Vagina (tissue), 2 donors: ENCODE measurements around the gene ADAMTS18. TPM values are rescaled to one million over a fixed set of nuclear protein-coding genes. Genes with fewer than 3 reads are reported as not detected.

Experiments
- DNase-seq, 2 donors: peaks; one replicate each; pipeline ENCODE4 v3.0.0-alpha.2; 2017; ENCODE audit errors: extremely low spot score in 2 of 2
- H3K27ac ChIP-seq: fragments of 200-600 bp; sonication (generic); one replicate; pipeline ENCODE4 v1.5.1; 2019
- H3K27me3 ChIP-seq: fragments of 200-600 bp; sonication (generic); one replicate; pipeline ENCODE4 v1.5.1; 2019
- H3K36me3 ChIP-seq, 2 donors: fragments of 200-600 bp; sonication (generic); one replicate each; pipeline ENCODE4 v1.5.1; 2017 to 2019
- H3K4me1 ChIP-seq: fragments of 200-600 bp; sonication (generic); one replicate; pipeline ENCODE4 v1.5.1; 2019
- H3K4me3 ChIP-seq, 2 donors: fragments of 200-600 bp; sonication (generic); 1 replicate in 1 of 2; 2 replicates in 1 of 2; pipeline ENCODE4 v1.5.1; 2016 to 2019
- H3K9me3 ChIP-seq: fragments of 200-600 bp; sonication (generic); one replicate; pipeline ENCODE4 v1.5.1; 2019
- POLR2A ChIP-seq, 2 donors: fragments of 450-650 bp; IDR thresholded peaks; one replicate each; pipeline ENCODE4 v1.6.1; 2017; ENCODE audit warnings: antibody characterized with exemption in 2 of 2, mild to moderate bottlenecking in 2 of 2, moderate library complexity in 2 of 2
- POLR2AphosphoS5 ChIP-seq, 2 donors: sonication (generic); formaldehyde crosslinking; IDR thresholded peaks; one replicate each; pipeline ENCODE4 v1.9.0; 2017; ENCODE audit warnings: antibody characterized with exemption in 2 of 2, mild to moderate bottlenecking in 2 of 2, low read depth in 1 of 2; ENCODE audit not compliant: insufficient read depth in 1 of 2
- intact Hi-C: fragments of 100-400 bp; cut with DNase I; formaldehyde crosslinking; loops from one replicate; pipeline ENCODE4 v1.15.1; 2023
- total RNA-seq: library from RNA; depleted of rRNA; stranded (reverse); fragments of >200 nt; gene quantifications from one replicate; pipeline ENCODE4 v1.2.3, GENCODE V29; 2016
- TF ChIP-seq, protein P1 (sequence below), 3 experiments: fragments of 450-650 bp in 2 of 3; fragments of 200-600 bp in 1 of 3; sonication (generic) in 1 of 3; IDR thresholded peaks; one replicate each; pipeline ENCODE4 v1.5.1; 2017 to 2019; ENCODE audit warnings: antibody characterized with exemption in 3 of 3, mild to moderate bottlenecking in 2 of 3, moderate library complexity in 2 of 3

The ADAMTS18 gene
- total RNA-seq, 1 donor from 2014 or later = 0.25 TPM

DNA sequence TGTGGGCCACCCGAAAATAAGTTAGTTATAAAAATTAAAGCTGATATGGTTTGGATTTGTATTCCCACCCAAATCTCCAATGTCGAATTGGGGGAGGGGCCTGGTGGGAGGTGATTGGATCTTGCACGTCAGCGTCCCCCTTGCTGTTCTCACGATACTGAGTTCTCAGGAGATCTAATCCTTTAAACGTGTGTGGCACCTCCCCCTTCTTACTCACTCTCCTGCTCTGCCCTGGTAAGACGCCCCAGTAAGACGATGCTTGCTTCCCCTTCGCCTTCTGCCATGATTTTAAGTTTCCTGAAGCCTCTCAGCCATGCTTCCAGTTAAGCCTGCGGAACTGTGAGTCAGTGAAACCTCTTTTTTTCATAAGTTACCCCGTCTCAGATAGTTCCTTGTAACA, 200.2 kb downstream of the ADAMTS18 start:
- no peak for DNase-seq
- H3K9me3 ChIP-seq = no peaks in the 10 kb centered on the region
- no peak overlapping the region for H3K4me3 ChIP-seq
- TF ChIP-seq POLR2AphosphoS5 (IDR thresholded peaks at IDR 0.05; ENCODE audit: insufficient read depth in 1 of 2, low read depth in 1 of 2) (no peak), POLR2A (IDR thresholded peaks at IDR 0.05) (no peak)
- TF ChIP-seq, protein P1, sequence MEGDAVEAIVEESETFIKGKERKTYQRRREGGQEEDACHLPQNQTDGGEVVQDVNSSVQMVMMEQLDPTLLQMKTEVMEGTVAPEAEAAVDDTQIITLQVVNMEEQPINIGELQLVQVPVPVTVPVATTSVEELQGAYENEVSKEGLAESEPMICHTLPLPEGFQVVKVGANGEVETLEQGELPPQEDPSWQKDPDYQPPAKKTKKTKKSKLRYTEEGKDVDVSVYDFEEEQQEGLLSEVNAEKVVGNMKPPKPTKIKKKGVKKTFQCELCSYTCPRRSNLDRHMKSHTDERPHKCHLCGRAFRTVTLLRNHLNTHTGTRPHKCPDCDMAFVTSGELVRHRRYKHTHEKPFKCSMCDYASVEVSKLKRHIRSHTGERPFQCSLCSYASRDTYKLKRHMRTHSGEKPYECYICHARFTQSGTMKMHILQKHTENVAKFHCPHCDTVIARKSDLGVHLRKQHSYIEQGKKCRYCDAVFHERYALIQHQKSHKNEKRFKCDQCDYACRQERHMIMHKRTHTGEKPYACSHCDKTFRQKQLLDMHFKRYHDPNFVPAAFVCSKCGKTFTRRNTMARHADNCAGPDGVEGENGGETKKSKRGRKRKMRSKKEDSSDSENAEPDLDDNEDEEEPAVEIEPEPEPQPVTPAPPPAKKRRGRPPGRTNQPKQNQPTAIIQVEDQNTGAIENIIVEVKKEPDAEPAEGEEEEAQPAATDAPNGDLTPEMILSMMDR (IDR thresholded peaks at IDR 0.05) = no peak
- intact Hi-C loops = loop anchor here (5.0 to 10.0 kb wide), 2 partner anchors 348 to 420 kb away; no protein-coding TSS in a partner anchor
- no peak overlapping the region for H3K27ac ChIP-seq
- H3K27me3 ChIP-seq = no peaks in the 10 kb centered on the region
- H3K36me3 ChIP-seq = no peaks in the 10 kb centered on the region
- no peaks in the 10 kb centered on the region for H3K4me1 ChIP-seq

DNA sequence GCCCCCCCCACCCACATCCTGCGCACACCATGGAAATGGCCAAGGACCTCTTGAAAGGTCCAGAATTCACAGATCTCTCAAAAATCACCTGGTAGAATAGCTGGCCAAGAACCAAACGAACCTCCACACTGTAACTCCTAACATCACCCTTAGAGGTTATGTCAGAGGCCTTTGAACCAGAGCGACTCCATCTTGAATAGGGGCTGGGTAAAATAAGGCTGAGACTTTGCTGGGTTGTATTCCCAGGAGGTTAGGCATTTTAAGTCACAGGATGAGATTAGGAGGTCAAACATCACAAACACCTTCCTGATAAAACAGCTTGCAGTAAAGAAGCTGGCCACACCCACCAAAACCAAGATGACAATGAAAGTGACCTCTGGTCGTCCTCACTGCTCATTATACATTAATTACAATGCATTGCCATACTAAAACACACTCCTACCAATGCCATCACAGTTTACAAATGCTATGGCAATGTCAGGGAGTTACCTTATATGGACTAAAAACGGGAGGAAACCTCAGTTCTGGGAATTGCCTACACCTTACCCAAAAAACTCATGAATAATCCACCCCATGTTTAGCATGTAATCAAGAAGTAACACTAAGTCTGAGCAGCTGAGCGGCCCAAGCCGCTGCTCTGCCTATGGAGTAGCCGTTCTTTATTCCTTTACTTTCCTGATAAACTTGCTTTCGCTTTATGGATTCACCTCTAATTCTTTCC, 200.9 kb downstream of the ADAMTS18 start:
- DNase-seq = no peak
- intact Hi-C loops = loop anchor here (10.0 kb wide), 1 partner anchor 421 kb away; no protein-coding TSS in a partner anchor
- H3K27ac ChIP-seq = no peak overlapping the region
- H3K36me3 ChIP-seq = no peaks in the 10 kb centered on the region
- TF ChIP-seq, protein P1 (IDR thresholded peaks at IDR 0.05) = no peak
- TF ChIP-seq POLR2A (IDR thresholded peaks at IDR 0.05) (no peak), POLR2AphosphoS5 (IDR thresholded peaks at IDR 0.05; ENCODE audit: insufficient read depth in 1 of 2, low read depth in 1 of 2) (no peak)
- H3K4me3 ChIP-seq = no peak overlapping the region
- no peaks in the 10 kb centered on the region for H3K4me1 ChIP-seq
- H3K9me3 ChIP-seq = no peaks in the 10 kb centered on the region
- H3K27me3 ChIP-seq = no peaks in the 10 kb centered on the region

Other genes starting within 250 kb of the ADAMTS18 start
- gene MON1B, start 243.8 kb downstream of the ADAMTS18 start, total RNA-seq = 28.2 TPM
- gene SYCE1L, start 235.6 kb downstream of the ADAMTS18 start, total RNA-seq = 4.2 TPM